Fibroblast of skin of right quadriceps (primary cell): ENCODE results near the gene TM4SF5.

Source experiments
- DNase-seq: peaks from one replicate; pipeline ENCODE4 v3.0.0-alpha.2; 2013

TM4SF5 gene

DNA sequence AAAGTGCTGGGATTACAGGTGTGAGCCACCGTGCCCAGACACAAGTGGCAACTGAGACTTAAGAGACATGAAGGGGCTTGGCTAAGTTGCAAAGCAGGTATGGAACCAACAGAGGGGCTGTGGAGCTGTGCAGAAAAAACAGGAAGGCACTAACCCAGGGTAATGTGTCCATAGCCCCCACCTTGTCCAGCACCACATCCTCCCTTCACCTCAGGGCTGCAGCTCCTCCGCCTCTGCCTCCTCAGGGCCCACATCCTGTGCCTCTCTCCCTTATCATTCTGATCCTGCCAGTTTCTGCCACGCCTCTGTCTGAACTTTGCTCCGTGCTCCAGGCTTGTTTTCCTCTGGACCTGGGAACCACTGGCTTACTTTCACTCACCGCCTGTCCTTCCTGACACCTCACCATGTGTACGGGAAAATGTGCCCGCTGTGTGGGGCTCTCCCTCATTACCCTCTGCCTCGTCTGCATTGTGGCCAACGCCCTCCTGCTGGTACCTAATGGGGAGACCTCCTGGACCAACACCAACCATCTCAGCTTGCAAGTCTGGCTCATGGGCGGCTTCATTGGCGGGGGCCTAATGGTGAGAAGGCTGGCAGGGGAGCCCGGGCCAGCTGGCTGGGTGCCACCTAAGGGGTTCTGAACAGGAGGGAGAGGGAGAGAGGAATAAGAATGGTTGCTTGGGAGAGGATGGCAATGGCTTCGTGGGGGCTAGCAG is at the start of gene TM4SF5:
TM4SF5 (plus strand) TSS at position 368 of the 716 bp plus-strand sequence; CDS start at position 405, 37 bp downstream.
- DNase-seq: no peak

DNA sequence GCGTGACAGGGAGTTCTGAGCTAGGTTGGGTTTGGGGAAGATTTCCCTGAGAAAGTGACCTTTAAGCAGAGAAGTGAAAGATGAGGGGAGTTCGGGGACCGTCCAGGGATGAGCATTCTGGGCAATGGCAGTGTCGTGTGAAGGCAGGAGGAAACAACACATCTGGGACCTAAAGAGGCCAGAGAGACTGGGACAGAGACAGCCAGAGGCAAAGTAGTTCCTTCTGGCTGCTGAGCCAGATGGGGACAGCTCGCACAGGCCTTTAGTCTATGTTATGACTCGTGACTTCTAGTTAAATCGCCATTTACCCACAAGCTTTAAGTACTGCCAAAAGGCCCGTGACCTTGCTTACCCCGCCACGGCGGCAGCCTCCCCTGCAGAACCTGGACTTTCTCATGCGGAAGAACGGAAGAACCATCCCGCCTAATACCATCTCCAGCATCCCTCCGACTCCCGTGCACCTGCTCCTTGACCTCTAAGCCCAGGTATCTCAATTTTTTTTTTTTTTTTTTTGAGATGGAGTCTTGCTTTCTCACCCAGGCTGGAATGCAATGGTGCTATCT is 48.9 kb upstream of the TM4SF5 start:
- no peak for DNase-seq

GRCh38 chr17:4724650-4725049 is 47.0 kb upstream of the TM4SF5 start:
- DNase-seq: no peak

DNA sequence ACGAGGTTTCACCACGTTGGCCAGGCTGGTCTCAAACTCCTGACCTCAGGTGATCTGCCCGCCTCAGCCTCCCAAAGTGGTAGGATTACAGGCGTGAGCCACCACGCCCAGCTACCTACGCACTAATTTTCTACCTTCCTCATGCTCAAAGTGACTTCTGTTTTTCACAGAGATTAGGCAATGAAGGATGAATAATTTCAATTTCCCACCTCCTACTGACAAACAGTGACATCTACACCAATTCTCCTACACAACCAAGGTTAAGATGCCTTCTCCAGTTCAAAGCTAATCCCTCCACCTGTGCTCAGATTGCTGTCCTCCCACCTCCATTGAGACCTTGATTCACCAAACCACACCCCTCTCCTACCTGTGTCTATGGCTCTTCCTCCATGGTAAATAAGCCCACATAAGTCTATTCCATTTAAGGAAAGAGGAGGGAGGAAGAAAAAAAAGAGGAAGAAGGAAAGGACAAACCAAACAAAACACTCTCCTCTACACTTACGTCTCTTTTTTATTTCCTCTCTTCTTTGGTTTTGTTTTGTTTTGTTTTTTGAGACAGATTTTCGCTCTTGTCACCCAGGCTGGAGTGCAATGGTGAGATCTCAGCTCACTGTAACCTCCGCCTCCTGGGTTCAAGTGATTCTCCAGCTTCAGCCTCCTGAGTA is 45.9 kb upstream of the TM4SF5 start:
- DNase-seq: no peak

- no peak for DNase-seq
Measured at GRCh38 chr17:4728124-4728523, 43.6 kb upstream of the TM4SF5 start.

GRCh38 chr17:4733073-4733531 is 38.6 kb upstream of the TM4SF5 start:
- no peak for DNase-seq

DNA sequence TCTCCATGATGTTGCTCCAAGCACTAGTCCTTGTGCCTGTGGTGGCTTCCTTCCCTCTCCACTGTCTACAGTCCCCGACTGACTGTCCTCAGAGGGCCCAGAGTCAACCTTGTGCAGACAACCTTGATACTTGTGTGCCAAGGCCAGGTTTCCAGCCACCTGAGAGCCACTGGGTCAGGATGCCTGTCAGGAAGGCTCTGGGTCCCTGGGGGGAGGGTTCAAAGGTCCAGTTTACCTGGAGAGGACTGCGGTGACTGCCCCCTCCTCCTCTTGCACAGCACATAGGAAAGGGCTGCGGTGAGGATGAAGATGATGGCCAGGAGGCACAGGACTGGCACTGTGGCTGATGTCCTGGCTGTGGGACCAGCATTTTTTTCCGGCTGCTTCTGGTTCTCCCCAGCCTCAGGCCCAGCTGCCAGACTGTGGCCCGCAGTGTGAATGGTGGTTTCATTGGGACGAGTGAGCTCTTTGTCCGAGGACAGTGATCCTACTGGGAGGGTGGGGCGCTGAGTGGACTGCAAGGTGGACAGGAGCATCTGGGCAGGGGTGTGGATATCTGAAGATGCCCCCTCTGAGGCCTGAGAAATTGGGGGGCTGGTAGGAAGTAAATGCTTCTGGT is 36.7 kb upstream of the TM4SF5 start:
- no peak for DNase-seq

DNA sequence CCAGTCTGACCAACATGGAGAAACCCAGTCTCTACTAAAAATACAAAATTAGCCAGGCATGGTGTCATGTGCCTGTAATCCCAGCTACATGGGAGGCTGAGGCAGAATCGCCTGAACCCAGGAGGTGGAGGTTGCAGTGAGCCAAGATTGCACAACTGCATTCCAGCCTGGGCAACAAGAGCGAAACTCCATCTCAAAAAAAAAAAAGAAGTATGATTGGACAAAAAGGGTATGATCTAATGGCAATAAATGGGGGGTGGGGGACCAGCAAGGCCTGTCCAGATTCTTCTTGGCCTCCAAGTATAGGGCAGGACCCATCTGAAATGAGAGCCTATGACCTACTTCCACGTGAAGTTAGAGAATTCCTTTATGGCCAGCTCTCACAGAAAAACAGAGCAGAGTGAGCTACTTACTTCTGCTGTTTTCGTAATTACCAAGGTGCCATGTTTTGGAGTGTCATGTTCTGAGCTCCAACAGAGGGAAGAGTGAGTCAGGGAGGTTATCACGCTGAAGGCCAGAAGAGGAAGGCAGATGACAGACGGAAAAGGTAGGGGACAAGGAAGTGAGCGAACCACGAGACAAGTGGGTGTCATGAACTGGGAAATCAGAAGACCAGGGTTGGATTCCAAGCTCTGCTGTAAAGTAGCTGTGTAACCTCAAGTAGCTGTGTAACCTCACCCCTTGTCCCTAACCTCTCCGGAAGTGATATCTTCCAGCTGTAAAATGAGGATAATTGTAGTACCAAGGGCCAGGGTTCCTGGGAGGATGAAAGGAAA is 35.6 kb upstream of the TM4SF5 start:
- no peak for DNase-seq

DNA sequence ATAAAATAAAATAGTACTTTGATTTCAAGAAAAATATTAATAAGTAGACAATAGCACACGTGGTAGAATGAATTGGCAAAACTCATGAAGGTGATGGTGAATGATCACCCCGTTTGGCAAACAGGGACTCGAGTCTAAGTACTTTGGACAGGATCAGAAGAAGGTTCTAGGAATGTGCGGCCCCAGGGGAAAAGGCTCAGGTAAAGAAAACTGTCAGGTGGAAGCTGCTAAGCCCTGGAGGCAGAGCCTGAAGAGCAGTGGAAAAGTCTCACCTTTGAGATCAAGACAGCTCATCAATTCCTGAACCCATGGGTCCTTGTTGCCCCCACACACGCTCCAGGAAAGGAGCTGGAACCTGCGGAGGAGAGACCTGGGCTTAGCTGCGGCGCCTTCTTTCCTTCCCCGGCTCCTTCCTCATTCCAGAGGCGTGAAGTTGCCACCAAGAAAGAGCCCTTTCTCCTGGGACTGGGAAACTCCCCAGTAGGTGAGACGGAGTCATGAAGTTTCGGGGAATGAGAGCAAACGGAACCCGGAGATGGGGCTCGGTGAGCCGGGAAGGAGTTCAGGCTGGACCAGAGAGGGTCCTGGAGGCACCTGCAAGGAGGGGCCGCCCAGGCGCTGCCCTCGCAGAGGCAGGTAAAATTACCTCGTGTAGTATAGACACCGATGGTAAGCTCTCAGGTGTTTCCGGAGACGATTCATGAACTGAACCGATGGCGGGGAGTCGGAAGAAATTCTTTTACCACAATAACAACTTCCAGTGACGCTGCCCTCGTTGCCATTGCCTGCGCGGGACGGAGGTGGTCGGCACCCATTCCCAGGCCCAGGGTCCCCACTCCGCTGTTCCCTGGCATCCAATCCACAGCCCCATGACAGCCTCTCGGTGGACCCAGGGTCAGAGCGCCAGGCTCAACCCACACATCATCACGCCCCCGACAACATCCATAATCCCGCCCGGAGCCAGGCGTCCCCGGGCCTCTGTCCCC is 33.3 kb upstream of the TM4SF5 start:
- no peak for DNase-seq

- DNase-seq: no peak
Measured at GRCh38 chr17:4739122-4740024, 32.3 kb upstream of the TM4SF5 start, which contains the start of the genes CXCL16 and ZMYND15. Gene CXCL16 (minus strand): TSS chr17:4739928. CDS start chr17:4739339, 589 bp downstream. Gene ZMYND15 (plus strand): TSS chr17:4739833. CDS start chr17:4740549, 716 bp downstream.

DNA sequence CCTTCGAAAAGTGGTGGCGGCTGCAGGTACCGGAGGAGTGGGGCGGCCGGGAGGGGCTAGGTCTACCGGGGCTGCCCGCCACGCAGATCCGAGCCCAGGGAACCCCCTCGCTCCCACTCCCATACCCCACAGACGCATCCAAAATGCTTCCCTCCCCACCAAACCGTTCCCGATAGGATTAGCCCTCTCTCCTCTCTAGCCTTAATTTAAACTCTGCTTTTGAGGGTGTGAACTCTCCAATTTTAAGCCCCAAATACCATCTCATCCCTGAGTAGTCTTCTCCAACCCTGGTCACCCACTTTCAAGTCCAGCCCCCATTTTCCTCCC is 31.7 kb upstream of the TM4SF5 start:
- DNase-seq: no peak

GRCh38 chr17:4740584-4740983 is 31.1 kb upstream of the TM4SF5 start:
- DNase-seq: no peak

- DNase-seq: no peak
Measured at GRCh38 chr17:4741544-4741943, 30.1 kb upstream of the TM4SF5 start.

- DNase-seq: no peak
Measured at GRCh38 chr17:4742133-4742532, 29.6 kb upstream of the TM4SF5 start.

DNA sequence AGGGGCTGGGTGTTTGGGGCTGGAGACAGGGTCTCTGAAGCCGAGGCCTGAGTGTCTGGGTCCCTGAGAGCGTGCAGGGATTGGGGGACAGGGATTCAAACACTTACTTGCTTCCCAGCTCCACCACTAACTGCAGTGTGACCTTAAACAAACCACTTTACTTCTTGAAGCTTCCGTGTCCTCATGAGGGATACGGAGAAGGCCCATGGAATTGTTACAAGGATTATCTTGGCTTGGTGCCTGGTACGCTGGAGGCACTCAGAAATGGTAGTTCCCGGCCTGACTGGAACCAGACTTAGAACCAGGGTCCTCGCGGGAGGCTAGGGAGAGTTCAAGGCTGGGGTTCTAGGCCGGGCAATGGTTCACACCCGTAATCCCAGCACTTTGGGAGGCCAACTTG is 29.1 kb upstream of the TM4SF5 start:
- no peak for DNase-seq

DNA sequence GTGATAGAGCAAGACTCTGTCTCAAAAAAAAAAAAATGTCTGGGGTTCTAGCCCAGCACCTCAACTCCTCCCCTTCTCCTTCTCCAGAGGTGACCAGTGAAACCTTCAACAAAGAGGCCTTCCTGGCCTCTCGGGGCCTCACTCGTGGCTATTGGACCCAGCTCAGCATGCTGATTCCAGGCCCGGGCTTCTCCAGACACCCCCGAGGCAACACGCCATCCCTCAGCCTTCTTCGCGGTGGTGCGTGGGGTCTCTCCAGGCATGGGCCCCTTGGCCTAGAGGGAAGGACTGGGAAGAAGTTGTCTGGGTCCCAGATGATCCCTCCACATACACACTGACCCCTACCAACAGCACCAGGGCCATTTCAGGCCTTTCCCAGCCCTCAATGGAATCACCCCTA is 28.5 kb upstream of the TM4SF5 start:
- no peak for DNase-seq

- no peak for DNase-seq
Measured at GRCh38 chr17:4743898-4744297, 27.8 kb upstream of the TM4SF5 start.

- no peak for DNase-seq
Measured at GRCh38 chr17:4744999-4745969, 26.4 kb upstream of the TM4SF5 start.

- no peak for DNase-seq
Measured at GRCh38 chr17:4747847-4748246, 23.8 kb upstream of the TM4SF5 start.
